Measurements from ENCODE around the gene TEX35. TPM values are rescaled to one million over a fixed set of nuclear protein-coding genes. Genes with fewer than 3 reads are reported as not detected.

Gene TEX35
- total RNA-seq (not detected), polyA plus RNA-seq (not detected)

GRCh38 chr1:178512566-178513277 lies at the start of gene TEX35:
Gene TEX35 (plus strand): TSS chr1:178513109. CDS start chr1:178513189, 80 bp downstream.
- H3K4me3 ChIP-seq (ENCODE audit: low read depth in 1 of 3, low read length in 3 of 3): no peak within 1 kb of the TSS
- H3K9ac ChIP-seq (ENCODE audit: low read depth in 1 of 2, low read length in 2 of 2): no peak within 1 kb of the TSS
- no peak for TF ChIP-seq RXRA (IDR thresholded peaks at IDR 0.05)
- no peak for TF ChIP-seq REST (IDR thresholded peaks at IDR 0.05)
- no peak for TF ChIP-seq MAX (IDR thresholded peaks at IDR 0.05)
- TF ChIP-seq GABPA (IDR thresholded peaks at IDR 0.05 in 1 of 2, conservative IDR thresholded peaks at IDR 0.05 in 1 of 2): no peak
- no peak for TF ChIP-seq SP1 (IDR thresholded peaks at IDR 0.05)
- TF ChIP-seq JUND (IDR thresholded peaks at IDR 0.05): no peak
- TF ChIP-seq FOXA2 (IDR thresholded peaks at IDR 0.05): no peak
- TF ChIP-seq YY1 (IDR thresholded peaks at IDR 0.05): no peak
- no peak for TF ChIP-seq EGR1 (IDR thresholded peaks at IDR 0.05; ENCODE audit: low read depth in 2 of 2)
- TF ChIP-seq HNF4A (conservative IDR thresholded peaks at IDR 0.05): no peak
- TF ChIP-seq NR2F2 (IDR thresholded peaks at IDR 0.05): no peak
- TF ChIP-seq HNF4G (IDR thresholded peaks at IDR 0.05): no peak
- WGBS: 96% methylated on average over 19 of the region's 19 CpGs
- H3K36me3 ChIP-seq (ENCODE audit: control insufficient read depth in 4 of 4, insufficient read depth in 3 of 4, low read depth in 1 of 4, low read length in 3 of 4): no peaks in the 10 kb centered on the region
- no peak within 1 kb of the TSS for H3K27ac ChIP-seq (ENCODE audit: low read depth in 1 of 2, low read length in 2 of 2)
- H3K9me3 ChIP-seq (ENCODE audit: control insufficient read depth in 4 of 4, low read length in 3 of 4): no peaks in the 10 kb centered on the region
- no peak for DNase-seq (ENCODE audit: low spot score)
- H3K4me1 ChIP-seq (ENCODE audit: control insufficient read depth in 4 of 4, insufficient read depth in 4 of 4, low read length in 3 of 4): no peaks in the 10 kb centered on the region
- H3K27me3 ChIP-seq (ENCODE audit: control insufficient read depth in 4 of 4, insufficient read depth in 4 of 4, low read length in 3 of 4): no peaks in the 10 kb centered on the region

GRCh38 chr1:178464141-178464540 lies 48.8 kb upstream of the TEX35 start:
- WGBS: 47% methylated on average over 1 of the region's 1 CpG
- DNase-seq (ENCODE audit: low spot score): no peak

More at GRCh38 chr1:178464141-178464540, 48.8 kb upstream of the TEX35 start:
- no peak overlapping the region for H3K27ac ChIP-seq (ENCODE audit: low read depth in 1 of 2, low read length in 2 of 2)
- no peak overlapping the region for H3K4me3 ChIP-seq (ENCODE audit: low read depth in 1 of 3, low read length in 3 of 3)
- H3K4me1 ChIP-seq (ENCODE audit: control insufficient read depth in 4 of 4, insufficient read depth in 4 of 4, low read length in 3 of 4): no peaks in the 10 kb centered on the region
- peaks cover 0 to 13% (median 5%) of the 10 kb centered on the region in 4 donors for H3K36me3 ChIP-seq (ENCODE audit: control insufficient read depth in 4 of 4, insufficient read depth in 3 of 4, low read depth in 1 of 4, low read length in 3 of 4)
- H3K9me3 ChIP-seq (ENCODE audit: control insufficient read depth in 4 of 4, low read length in 3 of 4): no peaks in the 10 kb centered on the region
- no peaks in the 10 kb centered on the region for H3K27me3 ChIP-seq (ENCODE audit: control insufficient read depth in 4 of 4, insufficient read depth in 4 of 4, low read length in 3 of 4)
- no peak for TF ChIP-seq HNF4G (IDR thresholded peaks at IDR 0.05)
- no peak for TF ChIP-seq CTCF (IDR thresholded peaks at IDR 0.05; ENCODE audit: low read depth, low read length, missing input control)
- TF ChIP-seq RXRA (IDR thresholded peaks at IDR 0.05): no peak
- no peak for TF ChIP-seq RAD21 (IDR thresholded peaks at IDR 0.05)
- TF ChIP-seq GABPA (IDR thresholded peaks at IDR 0.05 in 1 of 2, conservative IDR thresholded peaks at IDR 0.05 in 1 of 2): no peak
- no peak for TF ChIP-seq NR2F2 (IDR thresholded peaks at IDR 0.05)
- TF ChIP-seq YY1 (IDR thresholded peaks at IDR 0.05): no peak
- TF ChIP-seq REST (IDR thresholded peaks at IDR 0.05): no peak
- no peak for TF ChIP-seq JUND (IDR thresholded peaks at IDR 0.05)
- no peak for TF ChIP-seq EGR1 (IDR thresholded peaks at IDR 0.05; ENCODE audit: low read depth in 2 of 2)
- TF ChIP-seq FOXA1 (IDR thresholded peaks at IDR 0.05): no peak
- TF ChIP-seq HNF4A (conservative IDR thresholded peaks at IDR 0.05): no peak
- TF ChIP-seq FOXA2 (IDR thresholded peaks at IDR 0.05): no peak
- TF ChIP-seq ZBTB33 (IDR thresholded peaks at IDR 0.05): no peak
- no peak for TF ChIP-seq SP1 (IDR thresholded peaks at IDR 0.05)
- TF ChIP-seq TAF1 (conservative IDR thresholded peaks at IDR 0.05): no peak
- TF ChIP-seq MAX (IDR thresholded peaks at IDR 0.05): no peak
- no peak for TF ChIP-seq ATF3 (IDR thresholded peaks at IDR 0.05)
- H3K9ac ChIP-seq (ENCODE audit: low read depth in 1 of 2, low read length in 2 of 2): no peak overlapping the region
